BJ (cell line): ENCODE measurements around the gene VEGFA. TPM values are rescaled to one million over a fixed set of nuclear protein-coding genes. Genes with fewer than 3 reads are reported as not detected.

Source experiments
- CTCF ChIA-PET: fragments of 350-600 bp; formaldehyde crosslinking; extraction: SDS; loops from one replicate; lab custom pipeline; 2021; ENCODE audit warnings: antibody characterized with exemption, inconsistent platforms; lab: Yijun Ruan, JAX
- POLR2A ChIA-PET: fragments of 300-600 bp; sonication (Branson Sonifier 250); formaldehyde crosslinking; extraction: SDS; loops from one replicate; lab custom pipeline; 2021; ENCODE audit warnings: antibody characterized with exemption; lab: Charles Lee
- DNase-seq: peaks from one replicate; pipeline ENCODE4 v3.0.0-alpha.2; 2011; ENCODE audit warnings: low read depth
- H3K27me3 ChIP-seq: 2 replicates; pipeline ENCODE4 v1.6.0; 2011; ENCODE audit warnings: low read length; ENCODE audit not compliant: control insufficient read depth, insufficient read depth
- H3K36me3 ChIP-seq: 2 replicates; pipeline ENCODE4 v1.5.1; 2011; ENCODE audit warnings: low read length; ENCODE audit not compliant: control insufficient read depth, insufficient read depth
- H3K4me3 ChIP-seq: 2 replicates; pipeline ENCODE4 v1.5.1; 2011; ENCODE audit warnings: low read depth, mild to moderate bottlenecking, control low read depth, low read length
- polyA plus RNA-seq: library from polyadenylated mRNA; depleted of rRNA; stranded (reverse); fragments of >200 nt; gene quantifications from 2 replicates; pipeline ENCODE4 v1.2.3, GENCODE V29; 2011
- TF ChIP-seq, protein P1 (sequence below): IDR thresholded peaks from 2 replicates; pipeline ENCODE4 v1.5.1; 2011; ENCODE audit warnings: low read depth, mild to moderate bottlenecking, control low read depth, inconsistent platforms, low read length, moderate library complexity; ENCODE audit not compliant: insufficient read depth

The VEGFA gene
- polyA plus RNA-seq, 1 experiment, result 357 TPM

DNA sequence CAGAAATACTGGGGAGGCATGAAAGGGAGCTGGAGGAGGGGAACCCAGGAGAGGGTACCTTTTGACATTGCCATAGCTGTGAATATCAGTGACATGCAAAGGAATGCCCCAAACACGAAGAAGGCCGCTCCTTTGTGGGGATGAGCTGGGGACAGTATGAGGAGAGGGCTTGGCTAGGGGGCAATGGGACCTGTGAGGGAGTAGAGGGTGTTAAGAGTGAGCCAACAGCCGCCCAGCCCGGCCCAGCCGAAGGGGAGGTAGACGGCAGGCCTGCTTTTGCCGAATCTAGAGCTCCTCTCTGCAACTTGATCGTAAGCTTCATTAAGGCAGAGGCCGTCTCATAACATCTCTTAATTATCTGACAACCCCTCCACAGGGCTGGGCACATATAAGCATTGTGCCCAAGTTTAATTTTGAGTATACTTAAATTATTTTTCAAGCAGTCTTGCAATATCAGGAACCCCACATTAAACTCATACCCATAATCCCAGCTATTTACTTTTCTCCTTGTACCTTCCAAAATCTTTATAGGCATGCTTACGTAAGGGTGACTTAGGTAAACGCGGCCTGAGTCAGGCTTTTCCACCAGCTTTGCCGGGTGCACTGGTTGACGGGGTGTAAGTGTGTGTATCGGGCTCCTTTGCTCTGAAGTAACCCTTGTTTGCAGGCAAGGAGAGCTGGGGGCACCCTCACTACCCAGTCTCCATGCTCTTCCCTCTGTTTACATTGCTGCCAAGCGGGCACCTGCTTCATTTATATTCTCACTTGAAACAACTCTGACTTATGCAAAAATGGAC lies 24.9 kb upstream of the VEGFA start:
- Histone ChIP-seq H3K27me3 (peaks cover 12% of the 10 kb centered on the region), H3K4me3 (no peak overlapping the region), H3K36me3 (no peaks in the 10 kb centered on the region)
- ChIA-PET POLR2A (no interaction called here), CTCF (interaction anchor here (0.9 to 2.7 kb wide), 6 partner anchors 9 to 334 kb away, joined by 3 to 11 read pairs (median 7); partner anchors contain the start of gene VEGFA)
- DNase-seq, result no peak
- TF ChIP-seq, protein P1, sequence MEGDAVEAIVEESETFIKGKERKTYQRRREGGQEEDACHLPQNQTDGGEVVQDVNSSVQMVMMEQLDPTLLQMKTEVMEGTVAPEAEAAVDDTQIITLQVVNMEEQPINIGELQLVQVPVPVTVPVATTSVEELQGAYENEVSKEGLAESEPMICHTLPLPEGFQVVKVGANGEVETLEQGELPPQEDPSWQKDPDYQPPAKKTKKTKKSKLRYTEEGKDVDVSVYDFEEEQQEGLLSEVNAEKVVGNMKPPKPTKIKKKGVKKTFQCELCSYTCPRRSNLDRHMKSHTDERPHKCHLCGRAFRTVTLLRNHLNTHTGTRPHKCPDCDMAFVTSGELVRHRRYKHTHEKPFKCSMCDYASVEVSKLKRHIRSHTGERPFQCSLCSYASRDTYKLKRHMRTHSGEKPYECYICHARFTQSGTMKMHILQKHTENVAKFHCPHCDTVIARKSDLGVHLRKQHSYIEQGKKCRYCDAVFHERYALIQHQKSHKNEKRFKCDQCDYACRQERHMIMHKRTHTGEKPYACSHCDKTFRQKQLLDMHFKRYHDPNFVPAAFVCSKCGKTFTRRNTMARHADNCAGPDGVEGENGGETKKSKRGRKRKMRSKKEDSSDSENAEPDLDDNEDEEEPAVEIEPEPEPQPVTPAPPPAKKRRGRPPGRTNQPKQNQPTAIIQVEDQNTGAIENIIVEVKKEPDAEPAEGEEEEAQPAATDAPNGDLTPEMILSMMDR, result no peak

DNA sequence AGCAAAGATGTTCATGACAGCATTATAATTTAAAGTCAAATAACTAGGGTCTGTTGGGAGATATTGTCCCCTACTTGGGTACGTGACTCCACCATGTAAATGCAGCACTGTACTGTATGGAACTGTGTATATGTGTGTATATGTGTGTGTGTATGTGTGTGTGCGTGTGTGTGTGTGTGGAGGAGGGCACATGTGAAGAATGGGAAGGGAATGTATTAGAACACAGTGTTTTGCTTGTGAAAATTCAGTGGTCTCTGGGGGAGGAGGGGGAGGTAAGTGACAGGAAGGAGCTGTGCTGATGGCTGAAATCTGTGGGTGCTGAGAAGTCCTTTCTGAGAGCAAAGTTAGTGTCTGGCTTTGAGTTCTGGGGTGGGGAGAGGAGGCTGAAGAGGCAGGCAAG lies 23.9 kb upstream of the VEGFA start:
- ChIA-PET CTCF (interaction anchor here (1.4 to 2.7 kb wide), 5 partner anchors 8 to 333 kb away, joined by 3 to 11 read pairs (median 7); partner anchors contain the start of gene VEGFA), POLR2A (no interaction called here)
- Histone ChIP-seq H3K36me3 (no peaks in the 10 kb centered on the region), H3K4me3 (no peak overlapping the region), H3K27me3 (peaks cover 12% of the 10 kb centered on the region)
- TF ChIP-seq, protein P1, result no peak
- DNase-seq, result no peak

DNA sequence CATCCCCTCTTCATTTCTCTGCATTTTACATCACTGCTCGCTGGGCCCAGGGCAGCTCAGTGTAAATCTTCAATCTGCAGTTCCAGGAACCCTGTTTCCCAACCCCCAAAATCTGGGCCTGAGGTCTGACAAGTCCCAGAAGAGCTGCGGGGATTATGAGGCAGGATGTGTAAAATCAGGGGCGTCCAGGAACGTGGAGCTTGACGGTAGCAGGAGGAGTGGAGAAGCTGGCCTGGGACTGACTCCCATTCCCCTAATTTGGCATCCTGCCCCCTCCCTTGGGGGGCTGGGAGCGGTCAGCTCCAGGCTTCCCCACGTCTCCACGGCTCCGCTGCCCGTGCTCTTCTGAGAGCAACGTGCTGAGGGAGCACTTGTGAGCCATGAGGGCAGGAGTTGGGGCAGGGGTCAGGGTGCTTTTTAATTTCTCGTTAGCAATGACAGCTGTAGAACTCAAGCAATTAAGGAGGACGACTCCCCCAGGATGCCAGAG lies 23.4 kb upstream of the VEGFA start:
- no peaks in the 10 kb centered on the region for H3K36me3 ChIP-seq
- ChIA-PET POLR2A (no interaction called here), CTCF (interaction anchor here (1.3 to 1.4 kb wide), 2 partner anchors 14 to 58 kb away, joined by 3 read pairs; no protein-coding TSS in a partner anchor)
- DNase-seq, result no peak
- peaks cover 11% of the 10 kb centered on the region for H3K27me3 ChIP-seq
- no peak overlapping the region for H3K4me3 ChIP-seq
- TF ChIP-seq, protein P1, result no peak

DNA sequence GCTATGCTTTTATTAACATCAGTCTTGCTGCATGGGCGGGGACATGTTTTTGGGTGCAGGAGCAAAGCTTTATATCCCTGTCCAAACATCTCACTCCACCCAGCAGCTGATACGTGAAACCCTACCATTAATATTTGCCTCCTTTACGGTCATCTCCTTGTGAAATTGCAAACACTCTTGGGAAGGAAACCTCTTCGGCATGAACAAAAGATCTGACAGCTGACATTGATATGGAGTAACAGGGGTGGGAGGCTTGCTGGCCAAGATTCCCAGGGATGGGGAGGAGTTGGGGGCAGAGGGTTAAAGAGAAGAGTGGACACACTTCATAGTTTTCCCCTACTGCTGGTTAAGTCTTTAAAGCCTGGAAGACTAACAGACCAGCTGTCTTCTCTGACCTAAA lies 22.2 kb upstream of the VEGFA start:
- DNase-seq, result no peak

DNA sequence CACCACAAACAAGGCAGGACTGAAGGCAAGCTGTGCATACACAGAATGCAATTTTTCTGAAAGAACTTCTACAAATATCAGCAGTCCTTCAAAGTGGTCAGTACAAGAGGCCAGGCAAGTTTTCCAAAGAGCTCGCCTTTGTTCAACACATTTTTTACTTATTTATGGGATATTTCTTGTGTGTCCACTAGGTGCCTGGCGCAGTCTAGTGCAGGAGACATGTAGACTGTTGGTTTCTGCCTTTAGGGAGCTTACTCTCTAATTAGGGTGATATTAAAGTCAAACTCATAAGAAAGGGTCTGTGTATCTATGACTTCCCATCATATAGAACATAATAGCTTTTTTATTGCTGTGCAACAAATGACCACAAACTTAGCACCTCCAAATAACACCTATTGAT lies 21.2 kb upstream of the VEGFA start:
- DNase-seq, result no peak
- POLR2A ChIA-PET, result no interaction called here
- CTCF ChIA-PET, result interaction anchor here (0.9 to 2.5 kb wide), 2 partner anchors 9 to 21 kb away, joined by 3 to 10 read pairs; partner anchors contain the start of gene VEGFA
- H3K4me3 ChIP-seq, result no peak overlapping the region
- no peaks in the 10 kb centered on the region for H3K36me3 ChIP-seq
- TF ChIP-seq, protein P1, result no peak
- H3K27me3 ChIP-seq, result peaks cover 10% of the 10 kb centered on the region

More for the DNA sequence above, 22.2 kb upstream of the VEGFA start:
- TF ChIP-seq, protein P1, result no peak
- H3K36me3 ChIP-seq, result no peaks in the 10 kb centered on the region
- ChIA-PET CTCF (interaction anchor here (1.3 to 2.5 kb wide), 2 partner anchors 13 to 22 kb away, joined by 3 to 10 read pairs; partner anchors contain the start of gene VEGFA), POLR2A (no interaction called here)
- no peak overlapping the region for H3K4me3 ChIP-seq
- H3K27me3 ChIP-seq, result peaks cover 10% of the 10 kb centered on the region
